RWPE1 (cell line): Measurements from ENCODE around the gene METTL13.
A peak's percentile ranks its signal among the peaks of the same experiment; 100 is the strongest.

ENCODE experiments used
- CTCF ChIA-PET: fragments of 350-600 bp; sonication (Branson Sonifier 250); formaldehyde crosslinking; extraction: SDS; loops from one replicate; lab custom pipeline; 2021; lab: Yijun Ruan, JAX
- POLR2A ChIA-PET: fragments of 400-600 bp; formaldehyde crosslinking; extraction: SDS; loops from one replicate; lab custom pipeline; 2020; ENCODE audit warnings: antibody characterized with exemption; ENCODE audit not compliant: low non-redundant PET; lab: Yijun Ruan, JAX
- DNase-seq: peaks from one replicate; pipeline ENCODE4 v3.0.0; 2012; ENCODE audit warnings: low spot score
- H3K27ac ChIP-seq: fragments of 450-650 bp; 2 replicates; pipeline ENCODE4 v1.5.1; 2017
- CTCF ChIP-seq: fragments of 450-650 bp; conservative IDR thresholded peaks from 2 replicates; pipeline ENCODE4 v1.5.1; 2017; ENCODE audit warnings: low read depth, mild to moderate bottlenecking

METTL13 gene

GRCh38 chr1:171811672-171812071, 30.2 kb downstream of the METTL13 start:
- no peak for DNase-seq
- H3K27ac ChIP-seq, result no peak overlapping the region

GRCh38 chr1:171814692-171815091, 33.2 kb downstream of the METTL13 start:
- ChIA-PET CTCF (no interaction called here), POLR2A (no interaction called here)
- H3K27ac ChIP-seq, result no peak overlapping the region
- no peak for DNase-seq
- no peak for TF ChIP-seq CTCF

More at GRCh38 chr1:171811672-171812071, 30.2 kb downstream of the METTL13 start:
- ChIA-PET CTCF (interaction anchor here (2.8 kb wide), 1 partner anchor 10 kb away, joined by 14 read pairs; no protein-coding TSS in a partner anchor), POLR2A (no interaction called here)
- TF ChIP-seq CTCF, result no peak

GRCh38 chr1:171816300-171816901, 34.9 kb downstream of the METTL13 start:
- H3K27ac ChIP-seq, result no peak overlapping the region
- POLR2A ChIA-PET, result no interaction called here
- no peak for TF ChIP-seq CTCF
- CTCF ChIA-PET, result interaction anchor here (1.1 kb wide), 1 partner anchor 16 kb away, joined by 3 read pairs; no protein-coding TSS in a partner anchor
- no peak for DNase-seq

- TF ChIP-seq CTCF, result no peak
- ChIA-PET CTCF (interaction anchor here (1.1 to 1.3 kb wide), 2 partner anchors 17 to 168 kb away, joined by 3 to 4 read pairs; no protein-coding TSS in a partner anchor), POLR2A (no interaction called here)
- peak; percentile 86 for DNase-seq
- no peak overlapping the region; the same call in 1 of the 2 replicates for H3K27ac ChIP-seq
Measured at GRCh38 chr1:171817511-171818265, 36.2 kb downstream of the METTL13 start.

GRCh38 chr1:171819946-171820345, 38.5 kb downstream of the METTL13 start:
- H3K27ac ChIP-seq, result no peak overlapping the region
- TF ChIP-seq CTCF, result no peak
- ChIA-PET CTCF (interaction anchor here (0.7 kb wide), 1 partner anchor 633 kb away, joined by 6 read pairs; no protein-coding TSS in a partner anchor), POLR2A (no interaction called here)
- no peak for DNase-seq

GRCh38 chr1:171826973-171827372, 45.5 kb downstream of the METTL13 start:
- no peak overlapping the region for H3K27ac ChIP-seq
- DNase-seq, result no peak
- ChIA-PET POLR2A (no interaction called here), CTCF (no interaction called here)
- no peak for TF ChIP-seq CTCF
